ENCODE data around the gene ZNF835. TPM values are rescaled to one million over a fixed set of nuclear protein-coding genes. Genes with fewer than 3 reads are reported as not detected.

The ZNF835 gene
- total RNA-seq, 1 donor from 2014 or later: 1.7 TPM

DNA sequence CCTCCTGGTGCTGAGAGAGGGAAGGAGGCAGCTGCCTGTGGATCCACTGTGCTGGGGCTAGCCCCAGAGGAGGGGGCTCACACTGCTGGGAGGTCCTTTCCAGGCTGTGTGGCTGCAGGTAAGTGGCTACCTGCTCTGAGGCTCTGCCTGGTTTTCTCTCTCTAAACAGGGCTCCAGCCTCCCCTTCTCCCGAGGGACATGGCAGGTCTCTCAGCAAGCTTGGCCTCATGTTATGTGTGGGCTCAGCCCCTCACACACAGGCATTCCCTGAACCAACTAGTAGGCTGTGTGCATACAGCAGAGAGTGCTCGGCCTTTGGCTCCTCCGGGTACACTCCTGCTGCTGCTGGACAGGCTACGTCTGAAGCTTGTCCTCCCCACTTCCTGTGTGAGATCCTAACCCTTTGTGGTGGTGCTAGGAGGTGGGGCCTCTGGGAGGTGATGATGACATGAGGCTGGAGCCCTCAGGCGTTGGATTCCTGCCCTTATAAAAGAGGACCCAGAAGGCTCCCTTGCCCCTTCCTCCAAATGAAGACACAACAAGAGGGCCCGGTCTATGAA, 4.2 kb downstream of the ZNF835 start:
- Histone ChIP-seq H3K9me3 (no peaks in the 10 kb centered on the region), H3K27ac (no peak overlapping the region), H3K27me3 (no peaks in the 10 kb centered on the region), H3K4me1 (peaks cover 13% of the 10 kb centered on the region), H3K4me3 (no peak overlapping the region), H3K36me3 (peaks cover 0 to 25% of the 10 kb centered on the region in 2 donors)
- DNase-seq (ENCODE audit: extremely low spot score in 2 of 2): no peak
- intact Hi-C loops (cut with DNase I): no loop called here
- no peak for TF ChIP-seq POLR2AphosphoS5 (IDR thresholded peaks at IDR 0.05; ENCODE audit: insufficient read depth in 1 of 2, low read depth in 1 of 2)
- TF ChIP-seq POLR2A (IDR thresholded peaks at IDR 0.05): no peak
- TF ChIP-seq, protein P1, sequence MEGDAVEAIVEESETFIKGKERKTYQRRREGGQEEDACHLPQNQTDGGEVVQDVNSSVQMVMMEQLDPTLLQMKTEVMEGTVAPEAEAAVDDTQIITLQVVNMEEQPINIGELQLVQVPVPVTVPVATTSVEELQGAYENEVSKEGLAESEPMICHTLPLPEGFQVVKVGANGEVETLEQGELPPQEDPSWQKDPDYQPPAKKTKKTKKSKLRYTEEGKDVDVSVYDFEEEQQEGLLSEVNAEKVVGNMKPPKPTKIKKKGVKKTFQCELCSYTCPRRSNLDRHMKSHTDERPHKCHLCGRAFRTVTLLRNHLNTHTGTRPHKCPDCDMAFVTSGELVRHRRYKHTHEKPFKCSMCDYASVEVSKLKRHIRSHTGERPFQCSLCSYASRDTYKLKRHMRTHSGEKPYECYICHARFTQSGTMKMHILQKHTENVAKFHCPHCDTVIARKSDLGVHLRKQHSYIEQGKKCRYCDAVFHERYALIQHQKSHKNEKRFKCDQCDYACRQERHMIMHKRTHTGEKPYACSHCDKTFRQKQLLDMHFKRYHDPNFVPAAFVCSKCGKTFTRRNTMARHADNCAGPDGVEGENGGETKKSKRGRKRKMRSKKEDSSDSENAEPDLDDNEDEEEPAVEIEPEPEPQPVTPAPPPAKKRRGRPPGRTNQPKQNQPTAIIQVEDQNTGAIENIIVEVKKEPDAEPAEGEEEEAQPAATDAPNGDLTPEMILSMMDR (IDR thresholded peaks at IDR 0.05): no peak

DNA sequence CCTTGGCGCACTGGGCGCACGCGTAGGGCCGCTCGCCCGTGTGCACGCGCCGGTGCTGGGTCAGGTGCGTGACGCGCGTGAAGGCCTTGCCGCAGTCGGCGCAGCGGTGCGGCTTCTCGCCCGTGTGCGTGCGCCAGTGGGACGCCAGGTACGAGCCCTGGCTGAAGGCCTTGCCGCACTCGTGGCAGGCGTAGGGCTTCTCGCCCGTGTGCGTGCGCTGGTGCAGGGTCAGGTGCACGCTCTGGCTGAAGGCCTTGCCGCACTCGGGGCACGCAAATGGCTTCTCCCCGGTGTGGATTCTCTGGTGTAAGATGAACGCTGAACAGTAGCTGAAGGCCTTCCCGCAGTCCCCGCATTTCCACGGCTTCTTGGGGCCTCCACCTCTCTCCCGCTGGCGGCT, 7.0 kb downstream of the ZNF835 start:
- no peak for DNase-seq (ENCODE audit: extremely low spot score in 2 of 2)
- no peaks in the 10 kb centered on the region for H3K27me3 ChIP-seq
- no peak overlapping the region for H3K27ac ChIP-seq
- no peaks in the 10 kb centered on the region for H3K9me3 ChIP-seq
- H3K36me3 ChIP-seq: peaks cover 0 to 25% of the 10 kb centered on the region in 2 donors
- intact Hi-C loops (cut with DNase I): no loop called here
- no peaks in the 10 kb centered on the region for H3K4me1 ChIP-seq
- no peak for TF ChIP-seq POLR2A (IDR thresholded peaks at IDR 0.05)
- TF ChIP-seq, protein P1 (IDR thresholded peaks at IDR 0.05): no peak
- no peak overlapping the region for H3K4me3 ChIP-seq

DNA sequence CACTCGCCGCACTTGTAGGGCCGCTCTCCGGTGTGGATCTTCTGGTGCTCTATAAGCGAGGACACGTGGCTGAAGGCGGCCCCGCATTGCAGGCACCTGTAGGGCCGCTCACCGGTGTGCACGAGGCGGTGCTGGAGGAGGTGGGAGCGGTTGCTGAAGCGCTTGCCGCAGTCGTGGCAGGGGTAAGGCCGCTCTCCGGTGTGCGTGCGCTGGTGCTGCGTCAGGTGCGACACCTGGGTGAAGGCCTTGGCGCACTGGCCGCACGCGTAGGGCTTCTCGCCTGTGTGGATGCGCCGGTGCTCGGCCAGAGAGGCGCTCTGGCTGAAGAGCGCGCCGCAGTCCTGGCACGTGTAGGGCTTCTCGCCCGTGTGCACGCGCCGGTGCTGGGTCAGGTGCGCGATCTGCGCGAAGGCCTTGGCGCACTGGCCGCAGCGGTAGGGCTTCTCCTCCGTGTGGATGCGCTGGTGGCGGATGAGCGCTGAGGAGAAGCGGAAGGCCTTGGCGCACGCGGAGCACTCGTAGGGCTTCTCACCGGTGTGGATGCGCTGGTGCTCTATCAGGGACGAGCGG, 7.5 kb downstream of the ZNF835 start:
- H3K4me1 ChIP-seq: no peaks in the 10 kb centered on the region
- TF ChIP-seq POLR2A (IDR thresholded peaks at IDR 0.05) (no peak), POLR2AphosphoS5 (IDR thresholded peaks at IDR 0.05; ENCODE audit: insufficient read depth in 1 of 2, low read depth in 1 of 2) (no peak)
- TF ChIP-seq, protein P1 (IDR thresholded peaks at IDR 0.05): no peak
- H3K4me3 ChIP-seq: no peak overlapping the region
- no peaks in the 10 kb centered on the region for H3K27me3 ChIP-seq
- intact Hi-C loops (cut with DNase I): no loop called here
- no peak for DNase-seq (ENCODE audit: extremely low spot score in 2 of 2)
- no peak overlapping the region for H3K27ac ChIP-seq
- no peaks in the 10 kb centered on the region for H3K9me3 ChIP-seq
- peaks cover 0 to 25% of the 10 kb centered on the region in 2 donors for H3K36me3 ChIP-seq

DNA sequence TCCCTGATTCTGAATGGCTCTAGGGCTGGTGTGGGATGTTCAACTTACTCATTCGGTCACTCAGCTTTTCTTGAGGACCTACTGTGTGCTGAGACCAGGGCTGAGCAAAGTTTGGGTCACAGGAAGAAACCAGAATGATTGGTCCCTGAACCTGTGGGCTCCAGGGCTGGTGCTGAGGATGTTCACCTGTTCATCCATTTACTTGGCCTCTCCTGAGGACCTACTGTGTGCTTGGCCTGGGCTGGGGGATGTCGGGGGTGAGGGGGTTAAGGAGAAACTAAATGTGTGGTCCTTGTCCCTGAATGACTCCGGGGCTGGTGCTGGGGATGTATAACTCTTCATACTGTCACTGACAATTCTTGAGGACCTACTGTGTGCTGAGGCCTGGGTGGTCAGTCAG, 10.3 kb downstream of the ZNF835 start:
- H3K4me1 ChIP-seq: no peaks in the 10 kb centered on the region
- no peak for DNase-seq (ENCODE audit: extremely low spot score in 2 of 2)
- TF ChIP-seq POLR2A (IDR thresholded peaks at IDR 0.05): no peak
- TF ChIP-seq, protein P1 (IDR thresholded peaks at IDR 0.05): no peak
- TF ChIP-seq POLR2AphosphoS5 (IDR thresholded peaks at IDR 0.05; ENCODE audit: insufficient read depth in 1 of 2, low read depth in 1 of 2): no peak
- H3K9me3 ChIP-seq: no peaks in the 10 kb centered on the region
- no peak overlapping the region for H3K27ac ChIP-seq
- peaks cover 0 to 25% of the 10 kb centered on the region in 2 donors for H3K36me3 ChIP-seq
- intact Hi-C loops (cut with DNase I): no loop called here
- H3K4me3 ChIP-seq: no peak overlapping the region
- H3K27me3 ChIP-seq: no peaks in the 10 kb centered on the region

DNA sequence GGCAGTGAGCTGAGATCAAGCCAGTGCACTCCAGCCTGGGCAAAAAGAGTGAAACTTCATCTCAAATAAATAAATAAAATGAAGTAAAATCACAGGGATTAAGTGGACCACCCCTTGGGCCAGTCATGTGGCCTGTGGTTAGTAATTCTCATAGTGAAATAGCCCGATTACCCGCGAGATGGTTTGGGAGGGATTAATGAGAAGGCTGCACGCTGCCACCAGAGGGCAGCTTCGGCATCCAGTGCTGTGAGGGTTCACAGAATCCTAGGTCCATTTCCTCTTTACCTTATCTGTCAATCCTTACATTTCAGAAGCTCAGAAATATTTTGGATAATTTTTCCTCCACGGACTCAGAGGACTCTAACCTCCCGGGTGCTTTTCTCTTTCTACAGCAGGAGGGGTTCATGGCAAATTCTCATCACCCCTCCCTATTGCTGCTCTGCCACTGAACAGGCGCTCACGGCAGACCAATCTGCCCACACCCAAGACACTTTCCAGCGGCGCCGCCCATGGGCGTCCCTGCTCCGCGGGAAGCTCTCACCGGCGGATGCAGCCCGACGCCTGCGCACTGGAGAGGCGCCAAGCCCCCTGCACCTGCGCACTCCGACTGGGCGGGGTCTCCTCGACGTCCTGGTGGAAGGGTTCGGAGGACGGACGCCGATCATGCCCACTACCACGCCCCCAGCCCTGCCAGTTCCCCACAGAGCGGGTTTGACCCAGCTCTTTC, 11.0 kb downstream of the ZNF835 start:
- H3K9me3 ChIP-seq: no peaks in the 10 kb centered on the region
- no peak for TF ChIP-seq POLR2AphosphoS5 (IDR thresholded peaks at IDR 0.05; ENCODE audit: insufficient read depth in 1 of 2, low read depth in 1 of 2)
- TF ChIP-seq, protein P1 (IDR thresholded peaks at IDR 0.05): no peak
- no peak for TF ChIP-seq POLR2A (IDR thresholded peaks at IDR 0.05)
- no peaks in the 10 kb centered on the region for H3K27me3 ChIP-seq
- peaks cover 0 to 25% of the 10 kb centered on the region in 2 donors for H3K36me3 ChIP-seq
- no peak overlapping the region for H3K4me3 ChIP-seq
- no peaks in the 10 kb centered on the region for H3K4me1 ChIP-seq
- intact Hi-C loops (cut with DNase I): no loop called here
- DNase-seq (ENCODE audit: extremely low spot score in 2 of 2): no peak
- H3K27ac ChIP-seq: no peak overlapping the region

Data from vagina (tissue), 2 donors.